ENCODE results near the gene BTBD9. TPM values are rescaled to one million over a fixed set of nuclear protein-coding genes. Genes with fewer than 3 reads are reported as not detected.

BTBD9 gene
- polyA plus RNA-seq, 1 donor (not counting 4 experiments of a cell fraction or from before 2014, with no cell fraction given), result 6.8 TPM

- no peaks in the 10 kb centered on the region for H3K79me2 ChIP-seq (ENCODE audit: control insufficient read depth, insufficient read depth, low read length)
- H2AFZ ChIP-seq (ENCODE audit: control insufficient read depth, low read length), result no peak overlapping the region
- FAIRE-seq (no peak), DNase-seq (ENCODE audit: low read depth, low spot score) (no peak)
- no peak overlapping the region for H3K4me3 ChIP-seq (ENCODE audit: control insufficient read depth in 2 of 3, extremely low read depth in 1 of 3, insufficient read depth in 2 of 3, low read depth in 1 of 3, low read length in 3 of 3)
- H3K9me3 ChIP-seq (ENCODE audit: control insufficient read depth, low read depth, low read length), result no peaks in the 10 kb centered on the region
- no peaks in the 10 kb centered on the region for H3K9me1 ChIP-seq (ENCODE audit: control insufficient read depth, extremely low read depth, insufficient read depth, low read length)
- H3K9ac ChIP-seq (ENCODE audit: control insufficient read depth, extremely low read depth, insufficient read depth, low read length), result no peak overlapping the region
- peaks cover 0 to 3% of the 10 kb centered on the region in 2 experiments for H3K36me3 ChIP-seq (ENCODE audit: control insufficient read depth in 2 of 2, extremely low read depth in 1 of 2, insufficient read depth in 2 of 2, low read length in 2 of 2)
- H3K27me3 ChIP-seq (ENCODE audit: control insufficient read depth, extremely low read depth, insufficient read depth, low read length), result no peaks in the 10 kb centered on the region
- dilution Hi-C loops (cut with MboI; ENCODE audit: extremely low pct_ligation_motif_present, low sequenced_read_pairs), result no loop called here
- H3K27ac ChIP-seq (ENCODE audit: control insufficient read depth, insufficient read depth, low read length), result no peak overlapping the region
- H4K20me1 ChIP-seq (ENCODE audit: control insufficient read depth, extremely low read depth, insufficient read depth, low read length), result no peaks in the 10 kb centered on the region
- H3K4me1 ChIP-seq (ENCODE audit: control insufficient read depth, extremely low read depth, insufficient read depth, low read length), result no peaks in the 10 kb centered on the region
- TF ChIP-seq CTCF (optimal IDR thresholded peaks at IDR 0.05 in 1 of 3, IDR thresholded peaks at IDR 0.05 in 1 of 3, conservative IDR thresholded peaks at IDR 0.05 in 1 of 3; ENCODE audit: extremely low read depth in 1 of 3, insufficient read depth in 2 of 3, low read length in 3 of 3), result no peak
- no peak for TF ChIP-seq EZH2 (IDR thresholded peaks at IDR 0.05; ENCODE audit: low read length)
- no peak overlapping the region for H3K4me2 ChIP-seq (ENCODE audit: control insufficient read depth, extremely low read depth, insufficient read depth, low read depth, low read length)
Observed at GRCh38 chr6:38182426-38182825, 457.3 kb downstream of the BTBD9 start.

DNA sequence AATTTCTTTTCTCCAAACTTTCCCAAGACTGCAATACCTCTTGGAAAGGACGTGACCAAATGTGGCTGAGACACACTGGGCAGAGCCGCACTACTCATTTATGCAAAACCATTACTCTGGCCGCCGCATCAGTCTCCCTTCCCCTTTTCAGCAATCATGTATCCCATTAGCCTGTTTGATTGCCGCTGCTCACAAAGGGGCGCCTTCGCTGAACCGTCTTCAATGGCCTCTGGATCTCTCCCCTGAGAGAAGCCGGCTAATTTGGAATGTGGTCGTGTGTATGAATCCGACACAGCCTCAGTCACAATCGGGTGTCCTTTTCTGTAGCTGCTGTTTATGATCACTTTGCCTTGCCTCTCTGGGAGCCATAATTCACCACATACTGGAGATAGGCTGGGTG lies 459.1 kb downstream of the BTBD9 start:
- no peak overlapping the region for H2AFZ ChIP-seq (ENCODE audit: control insufficient read depth, low read length)
- DNase-seq (ENCODE audit: low read depth, low spot score), result no peak
- dilution Hi-C loops (cut with MboI; ENCODE audit: extremely low pct_ligation_motif_present, low sequenced_read_pairs), result no loop called here

More for the DNA sequence above, 459.1 kb downstream of the BTBD9 start:
- Histone ChIP-seq H3K79me2 (ENCODE audit: control insufficient read depth, insufficient read depth, low read length) (no peaks in the 10 kb centered on the region), H3K36me3 (ENCODE audit: control insufficient read depth in 2 of 2, extremely low read depth in 1 of 2, insufficient read depth in 2 of 2, low read length in 2 of 2) (peaks cover 0 to 3% of the 10 kb centered on the region in 2 experiments), H3K4me1 (ENCODE audit: control insufficient read depth, extremely low read depth, insufficient read depth, low read length) (no peaks in the 10 kb centered on the region), H3K9me3 (ENCODE audit: control insufficient read depth, low read depth, low read length) (no peaks in the 10 kb centered on the region), H3K9me1 (ENCODE audit: control insufficient read depth, extremely low read depth, insufficient read depth, low read length) (no peaks in the 10 kb centered on the region), H3K4me2 (ENCODE audit: control insufficient read depth, extremely low read depth, insufficient read depth, low read depth, low read length) (no peak overlapping the region), H3K27me3 (ENCODE audit: control insufficient read depth, extremely low read depth, insufficient read depth, low read length) (no peaks in the 10 kb centered on the region), H3K27ac (ENCODE audit: control insufficient read depth, insufficient read depth, low read length) (no peak overlapping the region), H4K20me1 (ENCODE audit: control insufficient read depth, extremely low read depth, insufficient read depth, low read length) (no peaks in the 10 kb centered on the region), H3K9ac (ENCODE audit: control insufficient read depth, extremely low read depth, insufficient read depth, low read length) (no peak overlapping the region), H3K4me3 (ENCODE audit: control insufficient read depth in 2 of 3, extremely low read depth in 1 of 3, insufficient read depth in 2 of 3, low read depth in 1 of 3, low read length in 3 of 3) (no peak overlapping the region)
- no peak for FAIRE-seq
- no peak for TF ChIP-seq CTCF (optimal IDR thresholded peaks at IDR 0.05 in 1 of 3, IDR thresholded peaks at IDR 0.05 in 1 of 3, conservative IDR thresholded peaks at IDR 0.05 in 1 of 3; ENCODE audit: extremely low read depth in 1 of 3, insufficient read depth in 2 of 3, low read length in 3 of 3)
- no peak for TF ChIP-seq EZH2 (IDR thresholded peaks at IDR 0.05; ENCODE audit: low read length)
